DOHH2 (cell line): Measurements from ENCODE around the gene NEUROG1.

Experiments used
- H3F3A ChIP-seq: fragments of 200-600 bp; sonication (generic), shearing (Covaris generic); 2 replicates; pipeline ENCODE4 v1.6.0; 2016; ENCODE audit warnings: antibody characterized with exemption, mild to moderate bottlenecking; ENCODE audit not compliant: control insufficient read depth, insufficient read depth
- H3K27ac ChIP-seq: fragments of 200-600 bp; sonication (generic); 2 replicates; pipeline ENCODE4 v1.5.1; 2014; ENCODE audit warnings: low read depth, mild to moderate bottlenecking, low read length, moderate library complexity
- H3K27me3 ChIP-seq: fragments of 200-600 bp; sonication (generic); 2 replicates; pipeline ENCODE4 v1.6.1; 2014; ENCODE audit warnings: mild to moderate bottlenecking, low read length, mixed read lengths; ENCODE audit not compliant: control insufficient read depth
- H3K36me3 ChIP-seq: fragments of 200-600 bp; sonication (generic); 2 replicates; pipeline ENCODE4 v1.6.1; 2014; ENCODE audit warnings: mild to moderate bottlenecking, low read length, moderate library complexity, mixed read lengths; ENCODE audit not compliant: control insufficient read depth
- H3K4me1 ChIP-seq: fragments of 200-600 bp; sonication (generic); 2 replicates; pipeline ENCODE4 v1.6.1; 2014; ENCODE audit warnings: mild to moderate bottlenecking, low read length, mixed read lengths; ENCODE audit not compliant: control insufficient read depth
- H3K4me2 ChIP-seq: fragments of 200-600 bp; sonication (generic); 2 replicates; pipeline ENCODE4 v1.6.0; 2014; ENCODE audit warnings: mild to moderate bottlenecking, low read length, moderate library complexity
- H3K4me3 ChIP-seq: fragments of 200-600 bp; sonication (generic); 2 replicates; pipeline ENCODE4 v1.5.1; 2014; ENCODE audit warnings: mild to moderate bottlenecking, low read length, mixed read lengths
- H3K79me2 ChIP-seq: fragments of 200-600 bp; sonication (generic); 2 replicates; pipeline ENCODE4 v1.6.1; 2014; ENCODE audit warnings: mild to moderate bottlenecking, low read length, mixed read lengths; ENCODE audit not compliant: control insufficient read depth
- H3K9me2 ChIP-seq: fragments of 200-600 bp; sonication (generic); replicated peaks from 2 replicates; pipeline ENCODE4 v1.6.1; 2014; ENCODE audit warnings: mild to moderate bottlenecking, low read length, mixed read lengths; ENCODE audit not compliant: control insufficient read depth
- H3K9me3 ChIP-seq: fragments of 200-600 bp; sonication (generic); 2 replicates; pipeline ENCODE4 v1.6.1; 2014; ENCODE audit warnings: antibody characterized with exemption, low read length, mixed read lengths; ENCODE audit not compliant: control insufficient read depth, insufficient read depth
- H4K20me1 ChIP-seq: fragments of 200-600 bp; sonication (generic); 2 replicates; pipeline ENCODE4 v1.6.0; 2014; ENCODE audit warnings: low read depth, mild to moderate bottlenecking, antibody characterized with exemption, low read length, moderate library complexity; ENCODE audit not compliant: control insufficient read depth, insufficient read depth
- EZH2phosphoT487 ChIP-seq: fragments of 200-600 bp; sonication (generic); IDR thresholded peaks from 2 replicates; pipeline ENCODE4 v1.6.1; 2017; ENCODE audit warnings: borderline replicate concordance, mild to moderate bottlenecking, antibody characterized with exemption, low read length, moderate library complexity, mixed read lengths
- TF ChIP-seq, protein P1 (sequence below): fragments of 200-600 bp; sonication (generic); IDR thresholded peaks from one replicate; pipeline ENCODE4 v1.5.1; 2014; ENCODE audit warnings: antibody characterized with exemption, mild to moderate bottlenecking, low read depth, low read length; ENCODE audit not compliant: poor library complexity, severe bottlenecking

The NEUROG1 gene

GRCh38 chr5:135535820-135536801, at the start of gene NEUROG1:
Gene NEUROG1 (minus strand): TSS chr5:135535964. CDS start chr5:135535690, 274 bp downstream.
- no peaks in the 10 kb centered on the region for H4K20me1 ChIP-seq
- no peak within 1 kb of the TSS for H3K4me3 ChIP-seq
- no peaks in the 10 kb centered on the region for H3F3A ChIP-seq
- TF ChIP-seq EZH2phosphoT487: no peak
- TF ChIP-seq, protein P1, sequence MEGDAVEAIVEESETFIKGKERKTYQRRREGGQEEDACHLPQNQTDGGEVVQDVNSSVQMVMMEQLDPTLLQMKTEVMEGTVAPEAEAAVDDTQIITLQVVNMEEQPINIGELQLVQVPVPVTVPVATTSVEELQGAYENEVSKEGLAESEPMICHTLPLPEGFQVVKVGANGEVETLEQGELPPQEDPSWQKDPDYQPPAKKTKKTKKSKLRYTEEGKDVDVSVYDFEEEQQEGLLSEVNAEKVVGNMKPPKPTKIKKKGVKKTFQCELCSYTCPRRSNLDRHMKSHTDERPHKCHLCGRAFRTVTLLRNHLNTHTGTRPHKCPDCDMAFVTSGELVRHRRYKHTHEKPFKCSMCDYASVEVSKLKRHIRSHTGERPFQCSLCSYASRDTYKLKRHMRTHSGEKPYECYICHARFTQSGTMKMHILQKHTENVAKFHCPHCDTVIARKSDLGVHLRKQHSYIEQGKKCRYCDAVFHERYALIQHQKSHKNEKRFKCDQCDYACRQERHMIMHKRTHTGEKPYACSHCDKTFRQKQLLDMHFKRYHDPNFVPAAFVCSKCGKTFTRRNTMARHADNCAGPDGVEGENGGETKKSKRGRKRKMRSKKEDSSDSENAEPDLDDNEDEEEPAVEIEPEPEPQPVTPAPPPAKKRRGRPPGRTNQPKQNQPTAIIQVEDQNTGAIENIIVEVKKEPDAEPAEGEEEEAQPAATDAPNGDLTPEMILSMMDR: no peak
- H3K9me3 ChIP-seq: no peaks in the 10 kb centered on the region
- H3K4me1 ChIP-seq: no peaks in the 10 kb centered on the region
- H3K27me3 ChIP-seq: peaks cover 15% of the 10 kb centered on the region; the same call in 1 of the 2 replicates
- no peaks in the 10 kb centered on the region for H3K79me2 ChIP-seq
- no peaks in the 10 kb centered on the region for H3K9me2 ChIP-seq
- H3K4me2 ChIP-seq: no peak within 1 kb of the TSS
- H3K36me3 ChIP-seq: no peaks in the 10 kb centered on the region
- no peak within 1 kb of the TSS for H3K27ac ChIP-seq

DNA sequence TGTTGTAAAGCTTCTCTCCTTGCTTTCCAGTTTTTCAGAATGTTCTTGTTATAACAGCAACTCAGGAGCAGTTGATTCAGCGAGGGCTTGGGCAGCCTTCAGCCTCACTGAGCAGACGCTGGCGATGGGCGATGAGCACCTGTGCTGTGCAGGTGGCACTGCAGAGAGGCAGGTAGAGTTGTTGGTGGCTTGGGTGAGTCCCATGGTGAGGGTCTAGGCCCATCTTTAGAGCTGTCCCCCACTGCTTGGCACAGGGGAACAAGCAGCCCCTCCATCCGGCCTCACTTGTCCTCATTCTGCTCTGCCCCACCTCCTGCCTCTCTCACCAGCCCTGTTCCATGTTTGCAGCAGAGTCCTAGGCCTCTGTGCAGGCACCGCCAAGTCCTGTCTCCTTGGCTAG, 49.2 kb upstream of the NEUROG1 start:
- Histone ChIP-seq H3K4me2 (no peak overlapping the region), H3K4me1 (no peaks in the 10 kb centered on the region), H3K9me3 (no peaks in the 10 kb centered on the region), H3K27ac (no peak overlapping the region), H3K9me2 (no peaks in the 10 kb centered on the region), H4K20me1 (no peaks in the 10 kb centered on the region), H3K27me3 (peaks cover 4% of the 10 kb centered on the region; the same call in 1 of the 2 replicates), H3K36me3 (no peaks in the 10 kb centered on the region), H3K79me2 (no peaks in the 10 kb centered on the region), H3K4me3 (no peak overlapping the region), H3F3A (no peaks in the 10 kb centered on the region)
- TF ChIP-seq EZH2phosphoT487: no peak
- TF ChIP-seq, protein P1: no peak

- Histone ChIP-seq H3K4me3 (no peak overlapping the region), H3K9me3 (no peaks in the 10 kb centered on the region), H3K27me3 (peaks cover 4% of the 10 kb centered on the region; the same call in 1 of the 2 replicates), H4K20me1 (no peaks in the 10 kb centered on the region), H3K79me2 (no peaks in the 10 kb centered on the region), H3K4me1 (no peaks in the 10 kb centered on the region), H3K4me2 (no peak overlapping the region), H3K36me3 (no peaks in the 10 kb centered on the region), H3F3A (no peaks in the 10 kb centered on the region), H3K9me2 (no peaks in the 10 kb centered on the region), H3K27ac (no peak overlapping the region)
- TF ChIP-seq, protein P1: no peak
- no peak for TF ChIP-seq EZH2phosphoT487
These were observed 48.5 kb upstream of the NEUROG1 start for GRCh38 chr5:135584276-135584675.
